ENCODE measurements around the gene ABCC3. TPM values are rescaled to one million over a fixed set of nuclear protein-coding genes. Genes with fewer than 3 reads are reported as not detected.

ABCC3 gene
- total RNA-seq, 1 donor from 2014 or later = 1.6 TPM

GRCh38 chr17:50607522-50608175 is 27.0 kb upstream of the ABCC3 start:
- DNase-seq (ENCODE audit: low read depth) = no peak

- no peak for DNase-seq (ENCODE audit: low read depth)
Observed at GRCh38 chr17:50608700-50609379, 25.8 kb upstream of the ABCC3 start.

- DNase-seq (ENCODE audit: low read depth) = peak; percentile 29
Observed at GRCh38 chr17:50609380-50610074, 25.2 kb upstream of the ABCC3 start.

- DNase-seq (ENCODE audit: low read depth) = no peak
Observed at GRCh38 chr17:50611634-50612033, 23.0 kb upstream of the ABCC3 start.

- DNase-seq (ENCODE audit: low read depth) = no peak
Observed at GRCh38 chr17:50612281-50612680, 22.4 kb upstream of the ABCC3 start.

GRCh38 chr17:50613007-50613992 is 21.4 kb upstream of the ABCC3 start:
- DNase-seq (ENCODE audit: low read depth) = no peak

- no peak for DNase-seq (ENCODE audit: low read depth)
Observed at GRCh38 chr17:50614471-50615051, 20.1 kb upstream of the ABCC3 start.

GRCh38 chr17:50615828-50616227 is 18.9 kb upstream of the ABCC3 start:
- DNase-seq (ENCODE audit: low read depth) = no peak

- no peak for DNase-seq (ENCODE audit: low read depth)
Observed at GRCh38 chr17:50618300-50618699, 16.4 kb upstream of the ABCC3 start.

- no peak for DNase-seq (ENCODE audit: low read depth)
Observed at GRCh38 chr17:50618941-50619340, 15.7 kb upstream of the ABCC3 start.

GRCh38 chr17:50619489-50619888 is 15.2 kb upstream of the ABCC3 start:
- no peak for DNase-seq (ENCODE audit: low read depth)

GRCh38 chr17:50620237-50620636 is 14.4 kb upstream of the ABCC3 start:
- no peak for DNase-seq (ENCODE audit: low read depth)

- no peak for DNase-seq (ENCODE audit: low read depth)
Observed at GRCh38 chr17:50620858-50621257, 13.8 kb upstream of the ABCC3 start.

GRCh38 chr17:50621574-50622031 is 13.1 kb upstream of the ABCC3 start:
- DNase-seq (ENCODE audit: low read depth) = no peak

GRCh38 chr17:50624321-50624934 is 10.3 kb upstream of the ABCC3 start:
- no peak for DNase-seq (ENCODE audit: low read depth)

- no peak for DNase-seq (ENCODE audit: low read depth)
Observed at GRCh38 chr17:50625032-50625871, 9.4 kb upstream of the ABCC3 start.

- peak; percentile 73 for DNase-seq (ENCODE audit: low read depth)
Observed at GRCh38 chr17:50626037-50626574, 8.6 kb upstream of the ABCC3 start.

- DNase-seq (ENCODE audit: low read depth) = no peak
Observed at GRCh38 chr17:50627036-50627781, 7.5 kb upstream of the ABCC3 start.

All from myocyte (in vitro differentiated cells).